ENCODE data around the gene SPRED3.
A peak's percentile ranks its signal among the peaks of the same experiment; 100 is the strongest.
"Not testable (repeated sequence)": the region's sequence is repeated elsewhere in the genome, so short reads cannot be mapped to it uniquely, and the experiment has no call there.

Gene SPRED3

GRCh38 chr19:38392707-38393308 is 4.3 kb downstream of the SPRED3 start:
- no peak for DNase-seq

GRCh38 chr19:38394488-38394887 is 6.0 kb downstream of the SPRED3 start:
- DNase-seq: no peak

GRCh38 chr19:38395381-38396114 is 7.1 kb downstream of the SPRED3 start:
- DNase-seq: no peak

GRCh38 chr19:38399081-38399480 is 10.6 kb downstream of the SPRED3 start:
- no peak for DNase-seq

GRCh38 chr19:38399537-38399936 is 11.0 kb downstream of the SPRED3 start:
- DNase-seq: no peak

- DNase-seq: no peak
Measured at GRCh38 chr19:38400361-38400760, 11.9 kb downstream of the SPRED3 start.

GRCh38 chr19:38401148-38401547 is 12.7 kb downstream of the SPRED3 start:
- no peak for DNase-seq

- DNase-seq: no peak
Measured at GRCh38 chr19:38402623-38402966, 14.1 kb downstream of the SPRED3 start.

GRCh38 chr19:38402967-38403674 is 14.6 kb downstream of the SPRED3 start, which contains the start of gene FAM98C:
Gene FAM98C (plus strand): TSS chr19:38403093. CDS start chr19:38403154, 61 bp downstream.
- peak; percentile 94 for DNase-seq

- no peak for DNase-seq
Measured at GRCh38 chr19:38404858-38405257, 16.4 kb downstream of the SPRED3 start.

GRCh38 chr19:38405276-38405675 is 16.8 kb downstream of the SPRED3 start:
- no peak for DNase-seq

- no peak for DNase-seq
Measured at GRCh38 chr19:38409631-38410133, 21.2 kb downstream of the SPRED3 start.

GRCh38 chr19:38410407-38410806 is 21.9 kb downstream of the SPRED3 start:
- not testable (repeated sequence) for DNase-seq

- DNase-seq: no peak
Measured at GRCh38 chr19:38411041-38411712, 22.7 kb downstream of the SPRED3 start.

GRCh38 chr19:38411898-38412297 is 23.4 kb downstream of the SPRED3 start:
- DNase-seq: not testable (repeated sequence)

- DNase-seq: no peak
Measured at GRCh38 chr19:38412491-38412890, 24.0 kb downstream of the SPRED3 start.

- no peak for DNase-seq
Measured at GRCh38 chr19:38412961-38413360, 24.5 kb downstream of the SPRED3 start.

GRCh38 chr19:38413416-38413815 is 24.9 kb downstream of the SPRED3 start:
- DNase-seq: no peak

- no peak for DNase-seq
Measured at GRCh38 chr19:38417146-38417543, 28.6 kb downstream of the SPRED3 start.

- no peak for DNase-seq
Measured at GRCh38 chr19:38417544-38418506, 29.3 kb downstream of the SPRED3 start.

GRCh38 chr19:38420935-38421334 is 32.4 kb downstream of the SPRED3 start:
- no peak for DNase-seq

- DNase-seq: no peak
Measured at GRCh38 chr19:38421856-38422255, 33.4 kb downstream of the SPRED3 start.

All from SHP77 treated with DMSO at 0.1 percent for 48 hours (cell line).